Stimulated activated CD8-positive, alpha-beta memory T cell treated with anti-CD3 and anti-CD28 coated beads, Interleukin-12 subunit alpha, Interleukin-12 subunit beta, amount 100 ng/mL, for 24 hours (primary cell): ENCODE measurements around the gene PARD6G.

Experiments
- DNase-seq: peaks from one replicate; pipeline ENCODE4 v3.0.0-alpha.2; 2020; ENCODE audit errors: extremely low read depth

The PARD6G gene

GRCh38 chr18:80147418-80148325 lies 99.6 kb downstream of the PARD6G start:
- DNase-seq: peak; percentile 56

- no peak for DNase-seq
Measured at GRCh38 chr18:80147037-80147417, 100.3 kb downstream of the PARD6G start.

GRCh38 chr18:80145196-80145804 lies 102.0 kb downstream of the PARD6G start:
- no peak for DNase-seq

GRCh38 chr18:80143881-80144280 lies 103.4 kb downstream of the PARD6G start:
- DNase-seq: no peak

GRCh38 chr18:80140455-80140985 lies 106.8 kb downstream of the PARD6G start:
- DNase-seq: no peak

- no peak for DNase-seq
Measured at GRCh38 chr18:80137976-80138375, 109.3 kb downstream of the PARD6G start.

GRCh38 chr18:80137137-80137536 lies 110.2 kb downstream of the PARD6G start:
- no peak for DNase-seq

GRCh38 chr18:80136679-80137078 lies 110.6 kb downstream of the PARD6G start:
- DNase-seq: no peak

GRCh38 chr18:80135136-80135535 lies 112.2 kb downstream of the PARD6G start:
- DNase-seq: no peak

GRCh38 chr18:80133124-80133523 lies 114.2 kb downstream of the PARD6G start:
- no peak for DNase-seq

GRCh38 chr18:80132180-80132812 lies 115.0 kb downstream of the PARD6G start:
- DNase-seq: no peak

GRCh38 chr18:80130555-80130954 lies 116.8 kb downstream of the PARD6G start:
- no peak for DNase-seq

- DNase-seq: no peak
Measured at GRCh38 chr18:80129672-80130367, 117.5 kb downstream of the PARD6G start.

GRCh38 chr18:80127635-80128034 lies 119.7 kb downstream of the PARD6G start:
- DNase-seq: no peak

GRCh38 chr18:80126797-80127196 lies 120.5 kb downstream of the PARD6G start:
- DNase-seq: no peak

- DNase-seq: no peak
Measured at GRCh38 chr18:80124131-80124530, 123.2 kb downstream of the PARD6G start.

- no peak for DNase-seq
Measured at GRCh38 chr18:80120932-80121331, 126.4 kb downstream of the PARD6G start.

- no peak for DNase-seq
Measured at GRCh38 chr18:80119111-80119510, 128.2 kb downstream of the PARD6G start.

- no peak for DNase-seq
Measured at GRCh38 chr18:80115035-80115434, 132.3 kb downstream of the PARD6G start.

GRCh38 chr18:80112624-80113248 lies 134.6 kb downstream of the PARD6G start:
- no peak for DNase-seq

GRCh38 chr18:80109676-80110078 lies 137.6 kb downstream of the PARD6G start:
- no peak for DNase-seq
